ENCODE measurements around the gene GUCA2A.

Gene GUCA2A

DNA sequence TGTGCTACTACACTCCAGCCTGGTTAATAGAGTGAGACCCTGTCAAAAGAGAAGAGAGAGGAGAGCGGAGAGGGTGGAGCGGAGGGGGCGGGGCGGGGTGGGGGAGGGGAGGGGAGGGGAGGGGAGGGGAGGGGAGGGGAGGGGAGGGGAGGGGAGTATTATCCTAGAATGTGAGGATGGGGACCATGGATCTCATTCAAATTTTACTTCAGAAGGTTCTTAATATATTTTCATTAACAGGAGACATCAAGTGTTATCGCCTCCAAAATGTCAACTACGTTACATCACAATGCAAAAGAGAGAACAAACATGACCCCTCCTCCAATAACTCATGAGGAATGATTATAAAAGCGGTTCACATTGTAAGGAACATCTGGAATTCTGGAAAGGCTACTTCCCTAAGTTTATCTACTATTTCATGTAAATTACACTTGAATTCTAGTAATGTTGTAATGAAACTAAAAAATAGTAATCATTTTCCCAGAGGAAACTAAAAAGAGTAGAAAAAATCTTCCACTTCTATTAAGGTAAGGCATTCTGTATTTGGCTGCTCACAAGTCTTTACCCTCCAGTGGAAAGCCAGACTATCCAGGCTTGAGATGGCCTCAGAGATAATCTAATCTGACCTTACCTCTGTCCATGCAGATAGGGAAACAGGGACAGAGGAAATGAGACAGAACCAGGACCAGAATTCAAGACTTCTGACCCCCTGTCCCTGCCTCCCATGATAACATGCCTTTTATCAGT is 18.8 kb upstream of the GUCA2A start:
- Mint-ChIP-seq H3K36me3 (peaks cover 73% of the 10 kb centered on the region), H3K4me1 (peaks cover 7% of the 10 kb centered on the region), H3K4me3 (no peak overlapping the region), H3K9me3 (no peaks in the 10 kb centered on the region), H3K27ac (peak overlapping the region; percentile 7)
- DNase-seq (ENCODE audit: low spot score in 2 of 2) (no peak), ATAC-seq (no peak)

- Mint-ChIP-seq H3K4me3 (no peak overlapping the region), H3K9me3 (no peaks in the 10 kb centered on the region), H3K36me3 (peaks cover 72% of the 10 kb centered on the region), H3K27ac (peak overlapping the region; percentile 36), H3K4me1 (peaks cover 7% of the 10 kb centered on the region)
- DNase-seq (ENCODE audit: low spot score in 2 of 2) (no peak), ATAC-seq (no peak)
Observed at GRCh38 chr1:42181687-42182086, 17.1 kb upstream of the GUCA2A start.

DNA sequence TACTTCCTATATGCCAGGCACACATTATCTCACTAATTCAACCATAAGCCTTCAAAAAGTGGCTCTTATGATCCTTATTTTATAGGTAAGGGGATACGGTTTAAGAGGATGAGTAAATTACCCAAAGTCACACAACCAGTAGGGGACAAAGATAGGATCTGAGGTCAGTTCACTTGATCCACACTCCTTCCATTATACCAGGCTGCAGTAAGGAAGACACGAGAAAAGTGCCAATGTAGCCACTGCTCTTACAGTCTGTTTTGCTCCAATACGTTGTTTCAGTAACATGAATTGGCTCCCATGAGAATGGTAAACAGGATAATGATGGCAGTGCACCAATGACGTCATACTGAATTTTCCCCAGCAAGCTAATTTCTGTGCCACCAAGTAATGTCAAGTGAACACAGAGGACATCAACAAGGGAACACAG is 15.4 kb upstream of the GUCA2A start:
- H3K36me3 Mint-ChIP-seq, result peaks cover 61% of the 10 kb centered on the region
- no peaks in the 10 kb centered on the region for H3K9me3 Mint-ChIP-seq
- H3K27ac Mint-ChIP-seq, result no peak overlapping the region
- no peak overlapping the region for H3K4me3 Mint-ChIP-seq
- no peak for ATAC-seq
- H3K4me1 Mint-ChIP-seq, result no peaks in the 10 kb centered on the region
- DNase-seq (ENCODE audit: low spot score in 2 of 2), result no peak

- ATAC-seq (no peak), DNase-seq (ENCODE audit: low spot score in 2 of 2) (no peak)
- H3K27ac Mint-ChIP-seq, result no peak overlapping the region
- H3K9me3 Mint-ChIP-seq, result no peaks in the 10 kb centered on the region
- H3K4me3 Mint-ChIP-seq, result no peak overlapping the region
- H3K36me3 Mint-ChIP-seq, result peaks cover 55% of the 10 kb centered on the region
- no peaks in the 10 kb centered on the region for H3K4me1 Mint-ChIP-seq
Observed at GRCh38 chr1:42179275-42179674, 14.7 kb upstream of the GUCA2A start.

DNA sequence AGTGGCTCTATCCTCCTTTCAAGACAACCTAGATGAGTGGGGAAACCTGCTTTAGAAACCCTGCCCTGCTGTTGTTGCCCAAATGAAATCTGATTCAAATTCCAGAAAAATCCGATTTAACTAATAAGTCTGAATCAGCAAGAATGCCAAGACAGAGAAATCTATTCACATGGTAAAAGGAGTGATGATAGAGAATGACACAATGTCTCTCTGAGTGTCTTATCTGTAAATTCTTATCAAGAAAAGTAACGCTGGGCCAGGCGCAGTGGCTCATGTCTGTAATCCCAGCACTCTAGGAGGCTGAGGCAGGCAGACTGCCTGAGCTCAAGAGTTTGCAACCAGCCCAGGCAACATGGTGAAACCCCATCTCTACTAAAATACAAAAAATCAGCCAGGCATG is 13.7 kb upstream of the GUCA2A start:
- DNase-seq (ENCODE audit: low spot score in 2 of 2) (no peak), ATAC-seq (no peak)
- Mint-ChIP-seq H3K36me3 (peaks cover 51% of the 10 kb centered on the region), H3K9me3 (no peaks in the 10 kb centered on the region), H3K27ac (peak overlapping the region; percentile 79), H3K4me3 (no peak overlapping the region), H3K4me1 (no peaks in the 10 kb centered on the region)

- DNase-seq (ENCODE audit: low spot score in 2 of 2) (no peak), ATAC-seq (no peak)
- no peak overlapping the region for H3K4me3 Mint-ChIP-seq
- peak overlapping the region; percentile 79 for H3K27ac Mint-ChIP-seq
- peaks cover 51% of the 10 kb centered on the region for H3K36me3 Mint-ChIP-seq
- H3K4me1 Mint-ChIP-seq, result no peaks in the 10 kb centered on the region
- no peaks in the 10 kb centered on the region for H3K9me3 Mint-ChIP-seq
Observed at GRCh38 chr1:42177541-42177981, 13.0 kb upstream of the GUCA2A start.

DNA sequence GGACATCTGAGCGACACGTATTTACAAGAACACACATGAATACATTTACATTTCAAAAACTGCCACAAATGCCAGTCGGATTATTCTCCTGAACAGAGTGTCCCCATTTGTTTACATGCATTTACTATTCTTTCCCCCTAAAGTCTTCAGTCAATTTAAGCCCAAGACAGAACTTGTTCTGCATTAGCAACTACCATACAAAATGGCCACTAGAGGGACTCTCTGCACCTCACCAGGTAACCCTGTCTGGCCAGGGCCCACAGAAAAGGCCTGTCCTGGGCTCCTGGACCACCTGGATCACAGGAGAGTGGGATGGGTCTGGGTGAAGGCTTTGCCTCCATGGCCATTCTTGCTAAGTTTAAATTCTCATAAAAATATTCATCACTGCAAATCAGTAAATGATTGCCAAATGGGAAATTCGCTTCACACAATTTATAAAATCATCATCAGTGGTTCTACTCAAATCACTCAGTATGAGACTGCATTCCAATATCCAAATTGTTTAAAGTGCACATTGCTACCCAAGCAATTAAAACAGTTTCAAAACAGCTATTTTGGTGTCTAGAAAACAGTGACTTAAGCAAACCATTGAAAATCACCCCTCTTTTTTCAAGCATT is 12.5 kb upstream of the GUCA2A start:
- H3K36me3 Mint-ChIP-seq, result peaks cover 49% of the 10 kb centered on the region
- peak overlapping the region; percentile 79 for H3K27ac Mint-ChIP-seq
- DNase-seq (ENCODE audit: low spot score in 2 of 2) (no peak), ATAC-seq (peak; percentile 54)
- no peak overlapping the region for H3K4me3 Mint-ChIP-seq
- no peaks in the 10 kb centered on the region for H3K4me1 Mint-ChIP-seq
- no peaks in the 10 kb centered on the region for H3K9me3 Mint-ChIP-seq

- no peak overlapping the region for H3K4me3 Mint-ChIP-seq
- H3K9me3 Mint-ChIP-seq, result no peaks in the 10 kb centered on the region
- peak in 1 of 2 donors; percentile 43 for DNase-seq (ENCODE audit: low spot score in 2 of 2)
- H3K4me1 Mint-ChIP-seq, result peaks cover 7% of the 10 kb centered on the region
- no peak for ATAC-seq
- peaks cover 49% of the 10 kb centered on the region for H3K36me3 Mint-ChIP-seq
- no peak overlapping the region for H3K27ac Mint-ChIP-seq
Observed at GRCh38 chr1:42175314-42176054, 10.9 kb upstream of the GUCA2A start.

DNA sequence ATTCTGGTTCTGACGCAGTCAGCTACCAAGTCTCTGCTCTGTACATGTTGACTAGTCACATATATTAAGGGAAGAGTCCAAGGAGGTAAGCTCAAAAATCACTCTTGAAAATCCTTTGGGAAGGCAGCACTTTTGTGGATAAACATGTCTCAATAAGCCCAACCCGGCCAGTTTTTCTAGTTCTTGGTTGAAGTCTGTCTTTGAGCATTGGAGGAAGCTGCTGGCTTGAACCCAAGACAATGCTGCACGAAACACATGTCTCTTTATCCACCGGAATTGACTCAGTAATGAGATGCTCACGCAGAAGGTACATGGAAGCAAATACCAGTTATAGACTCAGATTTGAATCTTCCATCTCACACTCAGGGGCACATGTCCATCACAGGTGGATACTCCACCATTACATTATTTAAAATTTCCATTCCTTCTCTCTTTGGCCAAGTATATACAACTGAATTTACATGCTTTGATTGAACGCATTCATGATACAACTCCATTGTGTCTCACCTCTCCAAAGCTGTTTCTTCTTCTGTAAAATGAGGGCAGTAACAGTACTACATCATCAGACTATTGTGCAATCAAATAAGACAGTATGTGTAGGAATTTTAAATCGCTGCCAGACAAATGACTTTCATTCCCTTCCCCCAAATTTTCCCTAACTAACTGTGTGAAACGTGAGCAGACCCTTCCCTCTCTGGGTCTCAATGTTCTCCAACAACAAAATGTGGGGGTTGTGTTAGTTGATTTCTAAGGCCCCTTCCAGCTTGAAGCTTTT is 9.6 kb upstream of the GUCA2A start:
- peak in 1 of 2 donors; percentile 20 for DNase-seq (ENCODE audit: low spot score in 2 of 2)
- H3K4me3 Mint-ChIP-seq, result no peak overlapping the region

DNA sequence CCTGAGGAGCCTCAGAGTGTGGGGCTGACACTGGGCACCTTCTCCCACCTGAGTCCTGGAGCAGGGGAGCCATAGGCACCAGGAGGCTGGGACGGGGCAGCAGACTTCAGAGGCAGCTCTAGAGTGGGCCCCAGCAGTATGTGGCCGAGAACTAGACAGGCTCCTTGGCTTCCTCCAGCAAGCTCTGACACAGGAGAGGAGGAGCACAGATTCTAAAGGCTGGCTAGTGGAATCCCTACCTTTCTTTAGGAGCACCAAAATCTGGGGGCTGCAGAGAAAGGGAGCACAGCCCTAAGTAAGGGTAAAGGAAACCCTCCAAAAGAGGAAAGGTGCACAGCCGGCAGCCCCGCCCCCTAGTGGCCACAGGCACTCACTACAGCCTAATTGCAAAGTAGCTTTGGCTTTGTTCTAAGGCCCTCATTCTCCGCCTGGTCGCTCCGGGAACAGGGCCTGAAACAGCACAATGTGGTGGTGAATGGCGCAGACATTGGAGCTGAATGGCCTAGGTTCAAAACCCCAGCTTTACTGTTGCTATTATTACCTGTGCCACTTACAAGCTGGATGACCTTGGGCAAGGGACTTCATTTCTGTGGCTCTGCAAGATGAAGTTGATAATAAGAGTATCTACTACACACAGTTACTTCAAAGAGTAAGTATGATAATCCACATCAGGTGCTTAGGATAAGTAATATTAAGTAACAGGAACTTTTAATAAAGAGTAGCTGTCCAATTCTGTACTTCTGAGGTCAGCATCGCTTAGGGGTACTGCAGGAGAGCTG is 8.8 kb upstream of the GUCA2A start:
- Mint-ChIP-seq H3K36me3 (peaks cover 29% of the 10 kb centered on the region), H3K4me1 (peaks cover 7% of the 10 kb centered on the region), H3K27ac (no peak overlapping the region), H3K9me3 (no peaks in the 10 kb centered on the region), H3K4me3 (no peak overlapping the region)
- DNase-seq (ENCODE audit: low spot score in 2 of 2), result peak; percentile 61 to 76
- peak; percentile 68 for ATAC-seq

More for the DNA sequence above, 9.6 kb upstream of the GUCA2A start:
- Mint-ChIP-seq H3K27ac (no peak overlapping the region), H3K9me3 (no peaks in the 10 kb centered on the region), H3K4me1 (peaks cover 7% of the 10 kb centered on the region), H3K36me3 (peaks cover 37% of the 10 kb centered on the region)
- ATAC-seq, result no peak

DNA sequence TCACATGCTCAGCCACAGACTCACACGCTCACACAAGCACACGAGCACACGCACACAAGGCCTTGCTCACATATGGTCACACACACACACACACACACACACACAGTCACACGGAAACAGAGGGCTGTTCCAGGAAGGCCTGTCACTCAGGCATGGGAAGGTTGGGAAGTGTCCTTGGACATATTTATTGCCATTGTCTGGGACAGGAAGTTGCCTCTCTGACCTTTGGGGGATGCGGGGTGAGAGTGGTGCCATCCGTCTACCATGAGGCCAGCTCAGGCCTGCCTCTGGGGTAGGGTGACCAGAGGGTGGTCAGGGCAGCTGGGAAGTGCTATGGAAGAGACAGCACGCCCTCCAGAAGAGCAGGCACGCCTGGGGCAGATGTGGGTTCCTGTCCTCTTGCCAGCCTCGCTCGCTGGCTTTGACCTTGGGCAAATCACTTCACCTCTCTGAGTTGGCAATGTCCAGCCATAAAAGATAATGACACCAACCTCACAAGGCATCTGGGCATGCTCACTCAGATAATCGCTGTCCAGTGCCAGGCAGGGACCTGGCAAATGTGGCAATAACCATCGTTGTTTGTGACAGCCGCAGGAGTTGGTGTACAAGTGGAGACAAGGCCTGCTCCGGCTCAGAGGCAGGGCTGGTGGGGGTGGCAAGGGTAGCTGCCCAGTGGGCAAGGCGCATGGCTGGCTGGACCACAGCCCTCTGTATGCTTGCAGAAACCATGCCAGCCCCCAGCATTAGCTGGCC is 8.0 kb upstream of the GUCA2A start:
- Mint-ChIP-seq H3K4me1 (peaks cover 7% of the 10 kb centered on the region), H3K36me3 (peaks cover 21% of the 10 kb centered on the region), H3K27ac (no peak overlapping the region), H3K9me3 (no peaks in the 10 kb centered on the region), H3K4me3 (no peak overlapping the region)
- no peak for ATAC-seq
- DNase-seq (ENCODE audit: low spot score in 2 of 2), result no peak

DNA sequence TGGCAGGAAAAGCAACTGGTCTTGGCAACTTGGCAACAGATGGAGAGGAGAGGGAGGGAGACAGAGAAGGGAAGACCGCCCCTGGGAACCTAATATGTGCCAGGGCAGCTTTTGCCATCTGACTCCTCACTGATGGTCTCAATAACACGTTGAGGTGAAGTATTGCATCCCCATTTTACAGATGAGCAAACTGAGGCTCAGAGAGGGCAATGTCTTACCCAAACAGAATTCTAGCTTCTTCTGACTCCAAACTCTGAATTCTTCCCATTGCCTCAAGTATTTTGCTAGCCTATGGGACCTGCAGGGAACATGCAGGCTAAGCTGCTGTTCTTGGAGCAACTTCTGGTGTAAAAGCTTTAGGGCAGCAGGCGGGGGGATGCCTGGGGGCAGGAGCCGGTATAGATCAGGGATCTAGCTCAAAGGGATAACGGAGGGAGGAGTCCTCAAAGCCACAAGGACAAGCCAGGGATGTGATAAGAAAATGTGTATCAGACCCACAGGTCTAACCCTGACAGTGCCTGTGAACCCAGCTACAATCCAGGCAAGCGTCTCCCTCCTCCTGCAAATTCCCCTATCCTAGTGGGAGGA is 7.2 kb upstream of the GUCA2A start:
- ATAC-seq (no peak), DNase-seq (ENCODE audit: low spot score in 2 of 2) (no peak)
- H3K36me3 Mint-ChIP-seq, result peaks cover 14% of the 10 kb centered on the region
- H3K27ac Mint-ChIP-seq, result no peak overlapping the region
- H3K4me1 Mint-ChIP-seq, result peaks cover 7% of the 10 kb centered on the region
- H3K9me3 Mint-ChIP-seq, result no peaks in the 10 kb centered on the region
- no peak overlapping the region for H3K4me3 Mint-ChIP-seq

DNA sequence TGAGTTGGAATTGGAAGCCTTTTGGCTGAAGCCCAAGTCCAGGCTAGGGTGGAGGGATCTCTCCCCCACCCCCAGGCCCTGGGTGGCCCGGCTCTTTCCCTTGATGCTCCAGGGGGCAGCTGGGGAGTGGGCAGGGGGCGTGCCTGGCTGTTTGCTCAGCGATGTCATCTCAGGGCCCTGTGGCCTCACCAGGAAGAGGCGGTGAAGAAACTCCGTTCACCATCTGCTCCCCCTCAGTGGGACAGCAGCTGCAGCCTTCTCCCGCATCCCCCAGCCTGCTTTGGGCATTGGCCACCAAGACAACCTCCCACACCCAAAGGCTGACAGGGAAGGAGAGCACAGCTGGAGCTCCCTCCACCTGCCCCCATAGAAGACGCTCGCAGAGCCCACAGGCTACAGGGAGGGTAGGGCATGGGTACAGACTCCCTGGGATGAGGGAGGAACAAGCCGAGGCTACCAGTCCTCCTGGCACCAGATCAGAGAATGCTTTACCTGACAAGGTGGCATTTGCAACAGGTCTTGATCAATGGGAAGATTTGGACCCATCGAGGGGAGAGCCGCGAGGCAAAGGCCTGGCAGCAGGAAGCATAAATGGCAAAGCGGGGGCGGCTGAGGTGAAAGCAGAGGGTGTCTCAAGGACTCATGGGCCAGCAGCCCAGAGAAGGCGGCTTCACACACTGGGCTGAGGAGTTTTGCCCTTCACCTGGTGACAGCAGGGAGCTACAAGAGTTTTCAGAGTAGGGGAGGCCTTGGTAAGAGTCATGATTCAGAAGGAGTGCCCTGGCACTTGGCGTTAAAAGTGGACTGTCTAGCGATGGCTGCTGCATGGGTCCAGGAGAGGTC is 6.5 kb upstream of the GUCA2A start:
- H3K9me3 Mint-ChIP-seq, result no peaks in the 10 kb centered on the region

More for the DNA sequence above, 6.5 kb upstream of the GUCA2A start:
- H3K27ac Mint-ChIP-seq, result no peak overlapping the region
- ATAC-seq, result no peak
- H3K4me3 Mint-ChIP-seq, result no peak overlapping the region
- DNase-seq (ENCODE audit: low spot score in 2 of 2), result no peak
- peaks cover 11% of the 10 kb centered on the region for H3K36me3 Mint-ChIP-seq
- peaks cover 7% of the 10 kb centered on the region for H3K4me1 Mint-ChIP-seq

All from stimulated activated effector memory CD8-positive, alpha-beta T cell treated with anti-CD3 and anti-CD28 coated beads, Interleukin-12 subunit alpha, Interleukin-12 subunit beta, amount 100 ng/mL, for 72 hours (primary cell).